IMR-90 (cell line): ENCODE results near the gene ADD3. TPM values are rescaled to one million over a fixed set of nuclear protein-coding genes. Genes with fewer than 3 reads are reported as not detected.
A peak's percentile ranks its signal among the peaks of the same experiment; 100 is the strongest.

ENCODE experiments used
- ATAC-seq: fragments of 200-7000 bp; cut with Tn5 transposase; 2 replicates; pipeline ENCODE4 v1.9.1; 2020; ENCODE audit warnings: low read depth, mild to moderate bottlenecking, moderate library complexity
- BruUV-seq: library from RNA; stranded (reverse); fragments of 400-500 nt; replicated peaks from 2 replicates; lab custom pipeline; 2021; lab: Mats Ljungman, UMichigan
- CTCF ChIA-PET: fragments of 300-600 bp; formaldehyde crosslinking; extraction: SDS; loops from one replicate; lab custom pipeline; 2021; ENCODE audit warnings: antibody characterized with exemption; lab: Yijun Ruan, JAX
- POLR2A ChIA-PET: fragments of 300-600 bp; sonication (Branson Sonifier 250); formaldehyde crosslinking; loops from one replicate; lab custom pipeline; 2022; ENCODE audit warnings: antibody characterized with exemption; ENCODE audit not compliant: unreplicated experiment; lab: Charles Lee
- DNase-seq: peaks from one replicate; pipeline ENCODE4 v3.0.0; 2013
- H2AFZ ChIP-seq: replicated peaks from 2 replicates; pipeline ENCODE3; 2013; ENCODE audit warnings: low read length, mild to moderate bottlenecking; ENCODE audit not compliant: poor library complexity
- H2AK5ac ChIP-seq: 2 replicates; pipeline ENCODE4 v1.6.1; 2013; ENCODE audit warnings: low read depth, low read length, inconsistent platforms
- H2AK9ac ChIP-seq: replicated peaks from 2 replicates; pipeline ENCODE3; 2013; ENCODE audit warnings: mild to moderate bottlenecking, low read depth, low read length, moderate library complexity; ENCODE audit not compliant: poor library complexity
- H2BK120ac ChIP-seq: 2 replicates; pipeline ENCODE4 v1.6.1; 2013; ENCODE audit warnings: low read depth, low read length, inconsistent platforms
- H2BK15ac ChIP-seq: 3 replicates; pipeline ENCODE4 v1.6.1; 2013; ENCODE audit warnings: low read depth, low read length, inconsistent platforms
- H2BK20ac ChIP-seq: 2 replicates; pipeline ENCODE4 v1.6.1; 2013; ENCODE audit warnings: low read depth, mild to moderate bottlenecking, inconsistent platforms, low read length, moderate library complexity
- H2BK5ac ChIP-seq: 2 replicates; pipeline ENCODE4 v1.6.1; 2013; ENCODE audit warnings: mild to moderate bottlenecking, low read depth, low read length, inconsistent platforms; ENCODE audit not compliant: poor library complexity, severe bottlenecking
- H3K14ac ChIP-seq: replicated peaks from 2 replicates; pipeline ENCODE4 v1.6.1; 2013; ENCODE audit warnings: low read depth, low read length, inconsistent platforms
- H3K18ac ChIP-seq: 2 replicates; pipeline ENCODE4 v1.6.1; 2013; ENCODE audit warnings: low read depth, low read length, control low read depth
- H3K23ac ChIP-seq: 2 replicates; pipeline ENCODE4 v1.6.1; 2013; ENCODE audit warnings: low read depth, low read length, inconsistent platforms
- H3K27ac ChIP-seq: 2 replicates; pipeline ENCODE4 v1.5.1; 2013; ENCODE audit warnings: mild to moderate bottlenecking, control low read depth, low read length; ENCODE audit not compliant: insufficient read depth
- H3K27me3 ChIP-seq: 2 replicates; pipeline ENCODE4 v1.6.1; 2013; ENCODE audit warnings: low read length; ENCODE audit not compliant: control insufficient read depth, insufficient read depth
- H3K36me3 ChIP-seq: 2 replicates; pipeline ENCODE4 v1.6.1; 2013; ENCODE audit warnings: low read length, mixed read lengths; ENCODE audit not compliant: control insufficient read depth, insufficient read depth
- H3K4ac ChIP-seq: 2 replicates; pipeline ENCODE4 v1.6.1; 2013; ENCODE audit warnings: low read depth, low read length, inconsistent platforms
- H3K4me1 ChIP-seq: 2 replicates; pipeline ENCODE4 v1.6.1; 2013; ENCODE audit warnings: low read length, mixed read lengths; ENCODE audit not compliant: control insufficient read depth, insufficient read depth
- H3K4me2 ChIP-seq: 2 replicates; pipeline ENCODE4 v1.6.1; 2013; ENCODE audit warnings: low read depth, mild to moderate bottlenecking, control low read depth, low read length, moderate library complexity
- H3K4me3 ChIP-seq: 2 replicates; pipeline ENCODE4 v1.5.1; 2013; ENCODE audit warnings: low read depth, mild to moderate bottlenecking, control low read depth, low read length, moderate library complexity; ENCODE audit not compliant: insufficient read depth
- H3K56ac ChIP-seq: 2 replicates; pipeline ENCODE4 v1.6.1; 2013; ENCODE audit warnings: low read length, inconsistent platforms; ENCODE audit not compliant: insufficient read depth; ENCODE audit errors: extremely low read depth
- H3K79me1 ChIP-seq, 2 experiments: 2 replicates each; pipeline ENCODE4 v1.6.1; 2013; ENCODE audit warnings: low read length in 2 of 2, inconsistent platforms in 1 of 2, low read depth in 1 of 2
- H3K9ac ChIP-seq: 2 replicates; pipeline ENCODE4 v1.6.1; 2013; ENCODE audit warnings: low read depth, low read length, control low read depth
- H3K9me1 ChIP-seq: 2 replicates; pipeline ENCODE4 v1.6.1; 2013; ENCODE audit warnings: low read length, inconsistent platforms; ENCODE audit not compliant: insufficient read depth
- H3K9me3 ChIP-seq: 2 replicates; pipeline ENCODE4 v1.6.1; 2013; ENCODE audit warnings: low read length; ENCODE audit not compliant: control insufficient read depth, insufficient read depth
- H4K20me1 ChIP-seq: 2 replicates; pipeline ENCODE4 v1.6.1; 2013; ENCODE audit warnings: low read length, inconsistent platforms; ENCODE audit not compliant: insufficient read depth
- H4K5ac ChIP-seq: 2 replicates; pipeline ENCODE4 v1.6.1; 2013; ENCODE audit warnings: mild to moderate bottlenecking, low read depth, low read length, control low read depth
- H4K8ac ChIP-seq, 2 experiments: 2 replicates each; pipeline ENCODE4 v1.6.1; 2013; ENCODE audit warnings: low read depth in 2 of 2, low read length in 2 of 2, control low read depth in 1 of 2, inconsistent platforms in 1 of 2
- H4K91ac ChIP-seq: 2 replicates; pipeline ENCODE4 v1.6.1; 2013; ENCODE audit warnings: low read depth, low read length, inconsistent platforms; ENCODE audit not compliant: insufficient read depth
- BHLHE40 ChIP-seq: fragments of 150-350 bp; IDR thresholded peaks from 2 replicates; pipeline ENCODE4 v1.6.1; 2016; ENCODE audit warnings: mild to moderate bottlenecking, low read depth, low read length
- CEBPB ChIP-seq: IDR thresholded peaks from 2 replicates; pipeline ENCODE4 v1.6.1; 2012; ENCODE audit warnings: low read depth, low read length, improper control_type of control experiment
- CHD1 ChIP-seq: IDR thresholded peaks from 2 replicates; pipeline ENCODE4 v1.6.1; 2012; ENCODE audit warnings: low read depth, low read length, improper control_type of control experiment
- FOS ChIP-seq: fragments of 150-350 bp; IDR thresholded peaks from 2 replicates; pipeline ENCODE4 v1.6.1; 2016; ENCODE audit warnings: low read depth, low read length
- MAFK ChIP-seq: IDR thresholded peaks from 2 replicates; pipeline ENCODE4 v1.6.1; 2012; ENCODE audit warnings: low read depth, low read length, improper control_type of control experiment
- POLR2A ChIP-seq: IDR thresholded peaks from 2 replicates; pipeline ENCODE4 v1.6.1; 2012; ENCODE audit warnings: mild to moderate bottlenecking, low read depth, low read length
- RCOR1 ChIP-seq: IDR thresholded peaks from 2 replicates; pipeline ENCODE4 v1.6.1; 2012; ENCODE audit warnings: mild to moderate bottlenecking, low read length, improper control_type of control experiment; ENCODE audit not compliant: insufficient replicate concordance
- RFX5 ChIP-seq: IDR thresholded peaks from 2 replicates; pipeline ENCODE4 v1.8.0; 2012; ENCODE audit warnings: low read depth, mild to moderate bottlenecking, low read length, moderate library complexity
- SMC3 ChIP-seq: fragments of 150-350 bp; IDR thresholded peaks from 2 replicates; pipeline ENCODE4 v1.6.1; 2016; ENCODE audit warnings: low read depth, mild to moderate bottlenecking, antibody characterized with exemption, low read length, moderate library complexity
- WGBS, 2 experiments: methylation state at CpG; one replicate each; pipeline versions ENCODE4 v1.1.5 to v1.1.7; 2013; ENCODE audit warnings: missing lambda C conversion rate in 2 of 2; ENCODE audit not compliant: insufficient read length in 1 of 2; ENCODE audit errors: extremely low coverage in 2 of 2; 5-methylcytosine and 5-hydroxymethylcytosine counted together
- dilution Hi-C: fragments of 300-500 bp; cut with HindIII; formaldehyde crosslinking; loops from one replicate; pipeline ENCODE4 v1.14.3; 2018; ENCODE audit warnings: low sequenced_read_pairs; ENCODE audit not compliant: unreplicated experiment
- in situ Hi-C: fragments of 300-500 bp; cut with MboI; formaldehyde crosslinking; loops from 3 replicates; pipeline ENCODE4 v1.14.3; 2019; ENCODE audit warnings: low sequenced_read_pairs, inconsistent platforms, mixed read lengths
- intact Hi-C: fragments of 100-400 bp; cut with micrococcal nuclease; formaldehyde crosslinking; loops from 2 replicates; pipeline ENCODE4 v1.10.0; 2022
- polyA plus RNA-seq, 3 experiments: library from polyadenylated mRNA; depleted of rRNA; stranded (reverse); fragments of >200 nt; gene quantifications; 2 replicates each; pipeline ENCODE4 v1.2.3, GENCODE V29; 2012; ENCODE audit warnings: low replicate concordance in 1 of 3
- total RNA-seq: library from RNA; depleted of rRNA; stranded (reverse); fragments of >200 nt; gene quantifications from 2 replicates; pipeline ENCODE4 v1.2.3, GENCODE V29; 2012
- TF ChIP-seq, protein P1 (sequence below): fragments of 150-350 bp; IDR thresholded peaks from 2 replicates; pipeline ENCODE4 v1.6.1; 2016; ENCODE audit warnings: low read depth, mild to moderate bottlenecking, low read length, moderate library complexity, borderline replicate concordance

Gene ADD3
- total and polyA plus RNA-seq, 2 of the 4 experiments (the other 2 are of a cell fraction), result 138 to 212 TPM

DNA sequence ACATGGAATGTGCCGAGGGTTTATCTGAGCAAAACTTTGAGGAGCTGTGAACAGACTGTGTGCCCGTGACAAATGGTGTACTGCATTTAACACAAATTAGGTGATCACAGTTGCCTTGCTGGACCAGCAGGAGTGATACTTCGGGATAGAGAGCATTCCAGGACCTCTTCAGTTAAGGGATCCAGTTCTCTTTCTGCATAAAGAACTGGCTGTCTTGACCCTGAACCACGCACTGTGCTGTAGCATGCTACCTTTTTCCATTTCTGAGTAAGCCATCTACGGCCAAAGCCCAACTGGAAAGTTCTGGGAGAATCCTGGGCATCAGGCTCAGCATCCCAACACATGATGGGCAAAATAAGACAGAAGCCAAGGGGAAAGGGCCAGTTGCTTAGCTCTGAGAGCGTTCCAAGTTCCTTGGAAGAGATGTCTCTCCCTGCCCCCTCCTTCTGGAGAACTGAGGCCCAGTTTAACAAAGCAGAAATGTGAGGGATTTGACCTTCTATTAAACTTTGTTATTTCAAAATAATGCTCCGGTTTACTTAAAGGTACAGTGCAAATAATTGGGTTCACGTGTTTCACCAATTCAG lies 37.9 kb upstream of the ADD3 start:
- Histone ChIP-seq H4K5ac (peak overlapping the region; percentile 21), H3K4me1 (peaks cover 21% of the 10 kb centered on the region), H3K4me2 (no peak overlapping the region), H3K9me1 (0 out of 2 replicates have a peak, but pooled peaks cover 9% of the 10 kb centered on the region), H2AFZ (peak overlapping the region; percentile 26), H2BK120ac (peak overlapping the region; percentile 82), H3K4ac (peak overlapping the region; percentile 72), H3K79me1 (peaks cover 0 to 2% of the 10 kb centered on the region in 2 experiments; a peak in 1 of 4 replicates), H2BK15ac (peak overlapping the region; percentile 62; the same call in 1 of the 3 replicates), H4K91ac (peak overlapping the region; percentile 71; the same call in 1 of the 2 replicates), H3K9ac (no peak overlapping the region), H3K4me3 (no peak overlapping the region), H3K27me3 (no peaks in the 10 kb centered on the region), H4K8ac (peak overlapping the region in 1 of 2 experiments; percentile 39; a peak in 1 of 4 replicates), H3K36me3 (no peaks in the 10 kb centered on the region), H2AK9ac (no peak overlapping the region), H3K18ac (peak overlapping the region; percentile 14; the same call in 1 of the 2 replicates), H2AK5ac (peak overlapping the region; percentile 79), H3K56ac (no peak overlapping the region), H2BK20ac (peak overlapping the region; percentile 85), H2BK5ac (no peak overlapping the region), H3K9me3 (no peaks in the 10 kb centered on the region), H3K27ac (no peak overlapping the region), H4K20me1 (peaks cover 4% of the 10 kb centered on the region), H3K23ac (0 out of 2 replicates have a peak overlapping the region, but pooled peaks have one; percentile 29), H3K14ac (peak overlapping the region; percentile 46; the same call in 1 of the 2 replicates)
- WGBS, 2 experiments, result 70% methylated on average over 4 of the region's 8 CpGs; no CpG with 5 or more reads in 1 of the 2 experiments
- no peak for DNase-seq
- ChIA-PET CTCF (no interaction called here), POLR2A (no interaction called here)
- TF ChIP-seq CHD1 (no peak), MAFK (no peak), FOS (no peak), RFX5 (no peak), CEBPB (no peak), BHLHE40 (no peak), SMC3 (no peak), RCOR1 (no peak), POLR2A (no peak)
- TF ChIP-seq, protein P1, sequence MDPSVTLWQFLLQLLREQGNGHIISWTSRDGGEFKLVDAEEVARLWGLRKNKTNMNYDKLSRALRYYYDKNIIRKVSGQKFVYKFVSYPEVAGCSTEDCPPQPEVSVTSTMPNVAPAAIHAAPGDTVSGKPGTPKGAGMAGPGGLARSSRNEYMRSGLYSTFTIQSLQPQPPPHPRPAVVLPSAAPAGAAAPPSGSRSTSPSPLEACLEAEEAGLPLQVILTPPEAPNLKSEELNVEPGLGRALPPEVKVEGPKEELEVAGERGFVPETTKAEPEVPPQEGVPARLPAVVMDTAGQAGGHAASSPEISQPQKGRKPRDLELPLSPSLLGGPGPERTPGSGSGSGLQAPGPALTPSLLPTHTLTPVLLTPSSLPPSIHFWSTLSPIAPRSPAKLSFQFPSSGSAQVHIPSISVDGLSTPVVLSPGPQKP, result no peak
- in situ Hi-C loops, result no loop called here
- BruUV-seq, result no TSS peak
- intact Hi-C loops, result loop anchor here (5.0 kb wide), 1 partner anchor 83 kb away; no protein-coding TSS in a partner anchor
- no peak for ATAC-seq
- dilution Hi-C loops, result no loop called here
